ENCODE data around the gene NAV3. TPM values are rescaled to one million over a fixed set of nuclear protein-coding genes. Genes with fewer than 3 reads are reported as not detected.

Gene NAV3
- total and polyA plus RNA-seq, 9 of the 15 experiments (the other 6 are each of a cell fraction or from before 2014, with no cell fraction given): 0.04 TPM; not detected in 8

- TF ChIP-seq CREB1 (IDR thresholded peaks at IDR 0.05) (no peak), CREB1 (CRISPR knock-in tag; IDR thresholded peaks at IDR 0.05) (no peak), ZSCAN32 (CRISPR knock-in tag; IDR thresholded peaks at IDR 0.05) (no peak), POLR2A (conservative IDR thresholded peaks at IDR 0.05) (no peak), POLR2G (IDR thresholded peaks at IDR 0.05; ENCODE audit: low read depth, low read length) (no peak), TAL1 (IDR thresholded peaks at IDR 0.05) (no peak), ZNF311 (CRISPR knock-in tag; IDR thresholded peaks at IDR 0.05) (no peak), RBM14 (IDR thresholded peaks at IDR 0.05; ENCODE audit: borderline replicate concordance, insufficient read depth, low read depth, low read length) (no peak)
- TF ChIP-seq, protein P1, sequence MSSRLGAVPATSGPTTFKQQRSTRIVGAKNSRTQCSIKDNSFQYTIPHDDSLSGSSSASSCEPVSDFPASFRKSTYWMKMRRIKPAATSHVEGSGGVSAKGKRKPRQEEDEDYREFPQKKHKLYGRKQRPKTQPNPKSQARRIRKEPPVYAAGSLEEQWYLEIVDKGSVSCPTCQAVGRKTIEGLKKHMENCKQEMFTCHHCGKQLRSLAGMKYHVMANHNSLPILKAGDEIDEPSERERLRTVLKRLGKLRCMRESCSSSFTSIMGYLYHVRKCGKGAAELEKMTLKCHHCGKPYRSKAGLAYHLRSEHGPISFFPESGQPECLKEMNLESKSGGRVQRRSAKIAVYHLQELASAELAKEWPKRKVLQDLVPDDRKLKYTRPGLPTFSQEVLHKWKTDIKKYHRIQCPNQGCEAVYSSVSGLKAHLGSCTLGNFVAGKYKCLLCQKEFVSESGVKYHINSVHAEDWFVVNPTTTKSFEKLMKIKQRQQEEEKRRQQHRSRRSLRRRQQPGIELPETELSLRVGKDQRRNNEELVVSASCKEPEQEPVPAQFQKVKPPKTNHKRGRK (tag; IDR thresholded peaks at IDR 0.05): no peak
- TF ChIP-seq, protein P2, sequence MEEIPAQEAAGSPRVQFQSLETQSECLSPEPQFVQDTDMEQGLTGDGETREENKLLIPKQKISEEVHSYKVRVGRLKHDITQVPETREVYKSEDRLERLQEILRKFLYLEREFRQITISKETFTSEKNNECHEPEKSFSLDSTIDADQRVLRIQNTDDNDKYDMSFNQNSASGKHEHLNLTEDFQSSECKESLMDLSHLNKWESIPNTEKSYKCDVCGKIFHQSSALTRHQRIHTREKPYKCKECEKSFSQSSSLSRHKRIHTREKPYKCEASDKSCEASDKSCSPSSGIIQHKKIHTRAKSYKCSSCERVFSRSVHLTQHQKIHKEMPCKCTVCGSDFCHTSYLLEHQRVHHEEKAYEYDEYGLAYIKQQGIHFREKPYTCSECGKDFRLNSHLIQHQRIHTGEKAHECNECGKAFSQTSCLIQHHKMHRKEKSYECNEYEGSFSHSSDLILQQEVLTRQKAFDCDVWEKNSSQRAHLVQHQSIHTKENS (CRISPR knock-in tag; IDR thresholded peaks at IDR 0.05): no peak
Observed at GRCh38 chr12:78171061-78171460, 340.4 kb downstream of the NAV3 start (continued).

GRCh38 chr12:78176643-78177042 is 345.9 kb downstream of the NAV3 start:
- Histone ChIP-seq H3K4me1 (replicated peaks in 1 of 2; ENCODE audit: control insufficient read depth in 2 of 2, insufficient read depth in 2 of 2, low read length in 2 of 2) (no peaks in the 10 kb centered on the region), H3K9me3 (replicated peaks; ENCODE audit: control insufficient read depth, insufficient read depth, low read depth, low read length) (no peaks in the 10 kb centered on the region), H3K27ac (ENCODE audit: extremely low read depth, low read depth, low read length) (no peak overlapping the region), H3K36me3 (ENCODE audit: control insufficient read depth, insufficient read depth, low read length) (no peaks in the 10 kb centered on the region), H3K4me3 (no peak overlapping the region), H3K9ac (ENCODE audit: insufficient read depth in 1 of 2, low read depth in 2 of 2, low read length in 2 of 2) (no peak overlapping the region), H2AFZ (ENCODE audit: low read depth, low read length) (no peak overlapping the region), H3K9me1 (ENCODE audit: control insufficient read depth, insufficient read depth, low read length) (no peaks in the 10 kb centered on the region), H3K27me3 (ENCODE audit: control insufficient read depth in 2 of 2, insufficient read depth in 2 of 2, low read length in 2 of 2) (no peaks in the 10 kb centered on the region), H4K20me1 (replicated peaks; ENCODE audit: control insufficient read depth, insufficient read depth, low read length) (no peaks in the 10 kb centered on the region), H3K79me2 (ENCODE audit: control insufficient read depth, insufficient read depth, low read length) (no peaks in the 10 kb centered on the region), H3K4me2 (ENCODE audit: insufficient read depth, low read length) (no peak overlapping the region)
- ChIA-PET CTCF (ENCODE audit: low intra/inter-chr PET ratio) (interaction anchor here (0.6 kb wide), 1 partner anchor 14 kb away, joined by 3 read pairs; no protein-coding TSS in a partner anchor), POLR2A (no interaction called here)
- ATAC-seq (no peak), DNase-seq (ENCODE audit: extremely low read depth in 1 of 4, low spot score in 3 of 4) (no peak), FAIRE-seq (no peak)
- WGBS (ENCODE audit: insufficient coverage, low coverage, missing lambda C conversion rate): 3% methylated on average over 4 of the region's 4 CpGs
- no TSS peak for BruUV-seq (replicated peaks)
- in situ Hi-C loops (cut with MboI) (no loop called here), intact Hi-C loops (cut with micrococcal nuclease) (no loop called here)
- TF ChIP-seq ZNF436 (CRISPR knock-in tag; IDR thresholded peaks at IDR 0.05) (no peak), KLF1 (tag; IDR thresholded peaks at IDR 0.05) (no peak), ARNT (IDR thresholded peaks at IDR 0.05) (no peak), SRSF1 (IDR thresholded peaks at IDR 0.05; ENCODE audit: low read depth, low read length) (no peak), ZFPM2 (CRISPR knock-in tag; IDR thresholded peaks at IDR 0.05) (no peak), ZNF165 (CRISPR knock-in tag; IDR thresholded peaks at IDR 0.05; ENCODE audit: borderline replicate concordance) (no peak), ZNF184 (CRISPR knock-in tag; IDR thresholded peaks at IDR 0.05) (no peak), ZNF696 (CRISPR knock-in tag; conservative IDR thresholded peaks at IDR 0.05) (no peak)
- TF ChIP-seq, protein P3, sequence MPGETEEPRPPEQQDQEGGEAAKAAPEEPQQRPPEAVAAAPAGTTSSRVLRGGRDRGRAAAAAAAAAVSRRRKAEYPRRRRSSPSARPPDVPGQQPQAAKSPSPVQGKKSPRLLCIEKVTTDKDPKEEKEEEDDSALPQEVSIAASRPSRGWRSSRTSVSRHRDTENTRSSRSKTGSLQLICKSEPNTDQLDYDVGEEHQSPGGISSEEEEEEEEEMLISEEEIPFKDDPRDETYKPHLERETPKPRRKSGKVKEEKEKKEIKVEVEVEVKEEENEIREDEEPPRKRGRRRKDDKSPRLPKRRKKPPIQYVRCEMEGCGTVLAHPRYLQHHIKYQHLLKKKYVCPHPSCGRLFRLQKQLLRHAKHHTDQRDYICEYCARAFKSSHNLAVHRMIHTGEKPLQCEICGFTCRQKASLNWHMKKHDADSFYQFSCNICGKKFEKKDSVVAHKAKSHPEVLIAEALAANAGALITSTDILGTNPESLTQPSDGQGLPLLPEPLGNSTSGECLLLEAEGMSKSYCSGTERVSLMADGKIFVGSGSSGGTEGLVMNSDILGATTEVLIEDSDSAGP (CRISPR knock-in tag; IDR thresholded peaks at IDR 0.05): no peak
